Adrenal gland (tissue), 5 donors: ENCODE results near the gene CBY2.

ENCODE experiments used
- CTCF ChIP-seq, 6 experiments: fragments of 450-650 bp in 4 of 6; fragments of 200-600 bp in 2 of 6; sonication (generic) in 1 of 6; IDR thresholded peaks; 1 replicate in 5 of 6; 2 replicates in 1 of 6; pipeline versions ENCODE4 v1.5.1 to v1.8.0; 2016 to 2021; ENCODE audit warnings: antibody characterized with exemption in 6 of 6, mild to moderate bottlenecking in 2 of 6, moderate library complexity in 1 of 6
- POLR2A ChIP-seq, 2 donors: fragments of 450-650 bp; IDR thresholded peaks; one replicate each; pipeline ENCODE4 v1.6.1; 2017; ENCODE audit warnings: antibody characterized with exemption in 2 of 2, mild to moderate bottlenecking in 2 of 2, moderate library complexity in 1 of 2
- donor health status: DM: no; HTN: no; CAD: no.

- no peak for TF ChIP-seq POLR2A (IDR thresholded peaks at IDR 0.05)
- TF ChIP-seq CTCF (IDR thresholded peaks at IDR 0.05), result no peak
Observed at GRCh38 chr13:45751885-45752284, 49.8 kb downstream of the CBY2 start.
